Tibial artery (tissue), 4 donors: ENCODE results near the gene CRYL1.

Source experiments
- DNase-seq, 2 donors: peaks; one replicate each; pipeline ENCODE4 v3.0.0-alpha.2; 2019
- H3K27ac ChIP-seq, 2 donors: fragments of 200-600 bp; sonication (generic) in 1 of 2; 1 replicate in 1 of 2; 2 replicates in 1 of 2; pipeline ENCODE4 v1.5.1; 2018 to 2019; ENCODE audit warnings: mild to moderate bottlenecking in 1 of 2
- H3K27me3 ChIP-seq, 2 donors: fragments of 200-600 bp; sonication (generic) in 1 of 2; one replicate each; pipeline versions ENCODE4 v1.5.1 to v1.6.0; 2016 to 2019
- H3K36me3 ChIP-seq, 3 donors: fragments of 200-600 bp; sonication (generic) in 2 of 3; one replicate each; pipeline ENCODE4 v1.5.1; 2016 to 2019; ENCODE audit warnings: mild to moderate bottlenecking in 2 of 3
- H3K4me1 ChIP-seq, 4 donors: fragments of 200-600 bp; sonication (generic) in 2 of 4; 1 replicate in 3 of 4; 2 replicates in 1 of 4; pipeline ENCODE4 v1.5.1; 2016 to 2019
- H3K4me3 ChIP-seq, 2 donors: fragments of 200-600 bp; sonication (generic) in 1 of 2; 1 replicate in 1 of 2; 2 replicates in 1 of 2; pipeline ENCODE4 v1.5.1; 2018 to 2019; ENCODE audit warnings: mild to moderate bottlenecking in 2 of 2
- H3K9me3 ChIP-seq, 3 donors: fragments of 200-600 bp; sonication (generic) in 1 of 3; one replicate each; pipeline ENCODE4 v1.5.1; 2016 to 2019
- CTCF ChIP-seq, 2 experiments: fragments of 200-600 bp in 1 of 2; fragments of 450-650 bp in 1 of 2; IDR thresholded peaks; one replicate each; pipeline ENCODE4 v1.5.1; 2017 to 2019; ENCODE audit warnings: antibody characterized with exemption in 2 of 2, mild to moderate bottlenecking in 1 of 2, moderate library complexity in 1 of 2
- intact Hi-C: fragments of 100-400 bp; cut with DNase I; formaldehyde crosslinking; loops from one replicate; pipeline ENCODE4 v1.15.0; 2023; ENCODE audit warnings: low total_unique reads

CRYL1 gene

GRCh38 chr13:20525601-20526544, at the start of gene CRYL1:
Gene CRYL1, minus strand, starts transcription at chr13:20525857. Its CDS starts 63 bp downstream, at chr13:20525794.
- Histone ChIP-seq H3K27ac (peak within 1 kb of the TSS; percentile 83 to 86), H3K36me3 (no peaks in the 10 kb centered on the region), H3K4me3 (peak within 1 kb of the TSS; percentile 92 to 97), H3K4me1 (peaks cover 0 to 17% (median 7%) of the 10 kb centered on the region in 4 donors), H3K9me3 (no peaks in the 10 kb centered on the region), H3K27me3 (peaks cover 0 to 3% of the 10 kb centered on the region in 2 donors)
- DNase-seq: peak; percentile 80 to 88
- TF ChIP-seq CTCF (IDR thresholded peaks at IDR 0.05): no peak
- intact Hi-C loops: loop anchor here (5.0 kb wide), 1 partner anchor 41 kb away; the partner anchor contains the start of gene IFT88

- no peaks in the 10 kb centered on the region for H3K27me3 ChIP-seq
- H3K27ac ChIP-seq: no peak overlapping the region
- peaks cover 10 to 21% (median 19%) of the 10 kb centered on the region in 3 donors for H3K36me3 ChIP-seq
- no peak for TF ChIP-seq CTCF (IDR thresholded peaks at IDR 0.05)
- H3K4me1 ChIP-seq: peaks cover 0 to 1% (median 0%) of the 10 kb centered on the region in 4 donors
- no peak overlapping the region for H3K4me3 ChIP-seq
- peaks cover 0 to 9% (median 0%) of the 10 kb centered on the region in 3 donors for H3K9me3 ChIP-seq
- no peak for DNase-seq
- intact Hi-C loops: no loop called here
Measured at GRCh38 chr13:20573636-20574035, 48.0 kb upstream of the CRYL1 start.

- peaks cover 0 to 9% (median 0%) of the 10 kb centered on the region in 3 donors for H3K9me3 ChIP-seq
- H3K27ac ChIP-seq: no peak overlapping the region
- H3K36me3 ChIP-seq: peaks cover 7 to 21% (median 19%) of the 10 kb centered on the region in 3 donors
- TF ChIP-seq CTCF (IDR thresholded peaks at IDR 0.05): no peak
- DNase-seq: no peak
- H3K4me3 ChIP-seq: no peak overlapping the region
- intact Hi-C loops: no loop called here
- H3K4me1 ChIP-seq: peaks cover 0 to 6% (median 2%) of the 10 kb centered on the region in 4 donors
- no peaks in the 10 kb centered on the region for H3K27me3 ChIP-seq
Measured at GRCh38 chr13:20573186-20573585, 47.5 kb upstream of the CRYL1 start.

GRCh38 chr13:20571676-20572075, 46.0 kb upstream of the CRYL1 start:
- no peak overlapping the region for H3K27ac ChIP-seq
- no peak overlapping the region for H3K4me3 ChIP-seq
- DNase-seq: no peak
- no peaks in the 10 kb centered on the region for H3K27me3 ChIP-seq
- peaks cover 0 to 10% (median 4%) of the 10 kb centered on the region in 4 donors for H3K4me1 ChIP-seq
- intact Hi-C loops: no loop called here
- peaks cover 6 to 21% (median 15%) of the 10 kb centered on the region in 3 donors for H3K36me3 ChIP-seq
- no peak for TF ChIP-seq CTCF (IDR thresholded peaks at IDR 0.05)
- peaks cover 0 to 4% (median 0%) of the 10 kb centered on the region in 3 donors for H3K9me3 ChIP-seq

GRCh38 chr13:20570517-20570916, 44.9 kb upstream of the CRYL1 start:
- DNase-seq: no peak
- intact Hi-C loops: no loop called here
- Histone ChIP-seq H3K36me3 (peaks cover 0 to 11% (median 10%) of the 10 kb centered on the region in 3 donors), H3K27ac (no peak overlapping the region), H3K4me1 (peaks cover 0 to 17% (median 4%) of the 10 kb centered on the region in 4 donors), H3K4me3 (no peak overlapping the region), H3K9me3 (peaks cover 0 to 1% (median 0%) of the 10 kb centered on the region in 3 donors), H3K27me3 (no peaks in the 10 kb centered on the region)
- no peak for TF ChIP-seq CTCF (IDR thresholded peaks at IDR 0.05)
